Spleen (tissue), 11 donors: Measurements from ENCODE around the gene CPNE1. TPM values are rescaled to one million over a fixed set of nuclear protein-coding genes. Genes with fewer than 3 reads are reported as not detected.
"Not testable (repeated sequence)": the region's sequence is repeated elsewhere in the genome, so short reads cannot be mapped to it uniquely, and the experiment has no call there.

ENCODE experiments used
- DNase-seq: peaks from one replicate; pipeline ENCODE4 v3.0.0-alpha.2; 2020
- H3K27ac ChIP-seq, 8 donors: fragments of 200-600 bp; sonication (generic) in 7 of 8; 1 replicate in 4 of 8; 2 replicates in 4 of 8; pipeline versions ENCODE4 v1.5.0 to v1.8.0; 2016 to 2021; ENCODE audit warnings: inconsistent platforms in 4 of 8, mild to moderate bottlenecking in 4 of 8, moderate library complexity in 1 of 8
- H3K27me3 ChIP-seq, 7 donors: fragments of 200-600 bp; sonication (generic) in 6 of 7; replicated peaks in 1 of 7; 1 replicate in 4 of 7; 2 replicates in 3 of 7; pipeline versions ENCODE4 v1.5.0 to v1.8.0; 2016 to 2021; ENCODE audit warnings: inconsistent platforms in 3 of 7, mild to moderate bottlenecking in 1 of 7
- H3K36me3 ChIP-seq, 6 donors: fragments of 200-600 bp; sonication (generic) in 5 of 6; 1 replicate in 4 of 6; 2 replicates in 2 of 6; pipeline versions ENCODE4 v1.5.0 to v1.8.0; 2016 to 2021; ENCODE audit warnings: inconsistent platforms in 2 of 6
- H3K4me1 ChIP-seq, 6 donors: fragments of 200-600 bp; sonication (generic) in 5 of 6; 1 replicate in 3 of 6; 2 replicates in 3 of 6; pipeline versions ENCODE4 v1.5.0 to v1.8.0; 2016 to 2021; ENCODE audit warnings: inconsistent platforms in 3 of 6
- H3K4me3 ChIP-seq, 8 donors: fragments of 200-600 bp; sonication (generic) in 7 of 8; 1 replicate in 4 of 8; 2 replicates in 4 of 8; pipeline versions ENCODE4 v1.5.0 to v1.8.0; 2016 to 2021; ENCODE audit warnings: inconsistent platforms in 4 of 8, mild to moderate bottlenecking in 4 of 8, moderate library complexity in 2 of 8
- H3K9me3 ChIP-seq, 8 donors: fragments of 200-600 bp; sonication (generic) in 7 of 8; 1 replicate in 4 of 8; 2 replicates in 4 of 8; pipeline versions ENCODE4 v1.5.0 to v1.8.0; 2016 to 2021; ENCODE audit warnings: inconsistent platforms in 4 of 8
- POLR2A ChIP-seq, 3 donors: fragments of 450-650 bp; IDR thresholded peaks; one replicate each; pipeline ENCODE4 v1.5.1; 2017; ENCODE audit warnings: antibody characterized with exemption in 3 of 3, mild to moderate bottlenecking in 1 of 3
- POLR2AphosphoS5 ChIP-seq, 3 donors: sonication (generic); formaldehyde crosslinking; IDR thresholded peaks; one replicate each; pipeline ENCODE4 v1.5.1; 2017; ENCODE audit warnings: antibody characterized with exemption in 3 of 3
- WGBS, 5 donors: extraction: QIAGEN DNeasy Blood & Tissue Kit in 3 of 5; methylation state at CpG; one replicate each; pipeline versions ENCODE4 v1.1.5 to v1.1.7; 2013 to 2018; 5-methylcytosine and 5-hydroxymethylcytosine counted together
- intact Hi-C: fragments of 100-400 bp; cut with DNase I; formaldehyde crosslinking; loops from one replicate; pipeline ENCODE4 v1.15.0; 2023; ENCODE audit warnings: low total_unique reads
- polyA plus RNA-seq, 3 donors: library from polyadenylated mRNA; stranded (reverse); fragments of 200-250 nt; gene quantifications; one replicate each; pipeline ENCODE4 v1.2.1, GENCODE V29; 2013
- total RNA-seq, 7 donors: library from RNA; depleted of rRNA in 3 of 7; stranded (reverse); fragments of >200 nt in 3 of 7; fragmentation: NEBNext Ultra II Directional in 4 of 7; extraction: Animal tissue kit (Norgen Biotek cat#: 25700) in 4 of 7; gene quantifications; one replicate each; pipeline versions ENCODE4 v1.1.0 to v1.2.1, GENCODE V29; 2016 to 2021
- TF ChIP-seq, protein P1 (sequence below), 11 experiments: fragments of 200-600 bp in 7 of 11; fragments of 450-650 bp in 4 of 11; sonication (generic) in 4 of 11; IDR thresholded peaks in 8 of 11; conservative IDR thresholded peaks in 3 of 11; 1 replicate in 7 of 11; 2 replicates in 4 of 11; pipeline versions ENCODE4 v1.4.0 to v1.8.0; 2016 to 2021; ENCODE audit warnings: antibody characterized with exemption in 11 of 11, inconsistent platforms in 4 of 11, mild to moderate bottlenecking in 1 of 11
- donor health status: healthy with polysubstance abuse.
- donor health status: DM: no; HTN: no; CAD: no; lungs with moderate emphysema.
- donor health status: DM: no; HTN: no; CAD: no.
- donor health status: Bipolar disorder and iron deficiency.
- donor health status: healthy.
- donor health status: DM: no; HTN: no; CAD: no.
- donor health status: DM: yes; HTN: yes; CAD: no.

Gene CPNE1
- total and polyA plus RNA-seq, 10 donors = 93.9 to 247 (median 221) TPM

GRCh38 chr20:35695978-35696377 lies 31.3 kb upstream of the CPNE1 start:
- peaks cover 12 to 44% (median 31%) of the 10 kb centered on the region in 6 donors for H3K4me1 ChIP-seq
- H3K27me3 ChIP-seq = no peaks in the 10 kb centered on the region
- H3K27ac ChIP-seq = no peak overlapping the region
- WGBS, 5 donors = 79 to 96% (median 81%) methylated on average over 4 of the region's 4 CpGs
- H3K9me3 ChIP-seq = no peaks in the 10 kb centered on the region
- peaks cover 0 to 67% (median 32%) of the 10 kb centered on the region in 6 donors for H3K36me3 ChIP-seq
- DNase-seq = no peak
- H3K4me3 ChIP-seq = no peak overlapping the region
- intact Hi-C loops = no loop called here
- TF ChIP-seq, protein P1, sequence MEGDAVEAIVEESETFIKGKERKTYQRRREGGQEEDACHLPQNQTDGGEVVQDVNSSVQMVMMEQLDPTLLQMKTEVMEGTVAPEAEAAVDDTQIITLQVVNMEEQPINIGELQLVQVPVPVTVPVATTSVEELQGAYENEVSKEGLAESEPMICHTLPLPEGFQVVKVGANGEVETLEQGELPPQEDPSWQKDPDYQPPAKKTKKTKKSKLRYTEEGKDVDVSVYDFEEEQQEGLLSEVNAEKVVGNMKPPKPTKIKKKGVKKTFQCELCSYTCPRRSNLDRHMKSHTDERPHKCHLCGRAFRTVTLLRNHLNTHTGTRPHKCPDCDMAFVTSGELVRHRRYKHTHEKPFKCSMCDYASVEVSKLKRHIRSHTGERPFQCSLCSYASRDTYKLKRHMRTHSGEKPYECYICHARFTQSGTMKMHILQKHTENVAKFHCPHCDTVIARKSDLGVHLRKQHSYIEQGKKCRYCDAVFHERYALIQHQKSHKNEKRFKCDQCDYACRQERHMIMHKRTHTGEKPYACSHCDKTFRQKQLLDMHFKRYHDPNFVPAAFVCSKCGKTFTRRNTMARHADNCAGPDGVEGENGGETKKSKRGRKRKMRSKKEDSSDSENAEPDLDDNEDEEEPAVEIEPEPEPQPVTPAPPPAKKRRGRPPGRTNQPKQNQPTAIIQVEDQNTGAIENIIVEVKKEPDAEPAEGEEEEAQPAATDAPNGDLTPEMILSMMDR (IDR thresholded peaks at IDR 0.05 in 8 of 11, conservative IDR thresholded peaks at IDR 0.05 in 3 of 11) = no peak
- no peak for TF ChIP-seq POLR2AphosphoS5 (IDR thresholded peaks at IDR 0.05)

DNA sequence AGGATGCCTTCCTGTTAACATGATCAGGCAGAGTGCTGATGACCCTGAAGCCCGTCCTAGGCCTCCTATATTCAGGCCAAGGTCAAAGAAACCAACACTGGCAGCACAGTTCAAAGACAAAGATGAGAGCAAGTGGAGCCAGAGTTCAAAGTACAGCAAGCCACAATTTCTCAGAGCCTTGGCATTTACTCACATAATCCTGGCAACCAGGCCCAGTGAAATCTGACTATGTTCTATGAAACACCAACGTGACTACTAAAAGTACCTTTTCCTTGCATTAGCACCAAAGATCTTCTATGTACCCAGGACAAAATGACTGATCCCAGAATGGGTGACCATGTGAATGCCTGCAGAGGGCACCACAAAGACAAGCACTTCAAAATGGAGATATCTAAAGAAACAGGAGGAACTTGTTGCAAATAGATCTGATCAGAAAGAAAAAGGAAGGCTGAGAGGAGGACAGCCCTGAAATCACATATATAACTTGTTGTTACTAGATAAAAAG lies 30.6 kb upstream of the CPNE1 start:
- no peaks in the 10 kb centered on the region for H3K9me3 ChIP-seq
- H3K4me3 ChIP-seq = no peak overlapping the region
- DNase-seq = no peak
- WGBS, 5 donors = 75 to 85% (median 81%) methylated on average over 2 of the region's 2 CpGs
- peaks cover 12 to 37% (median 24%) of the 10 kb centered on the region in 6 donors for H3K4me1 ChIP-seq
- no peaks in the 10 kb centered on the region for H3K27me3 ChIP-seq
- no peak overlapping the region for H3K27ac ChIP-seq
- TF ChIP-seq POLR2A (IDR thresholded peaks at IDR 0.05) = no peak
- TF ChIP-seq POLR2AphosphoS5 (IDR thresholded peaks at IDR 0.05) = no peak
- TF ChIP-seq, protein P1 (IDR thresholded peaks at IDR 0.05 in 8 of 11, conservative IDR thresholded peaks at IDR 0.05 in 3 of 11) = no peak
- peaks cover 0 to 70% (median 35%) of the 10 kb centered on the region in 6 donors for H3K36me3 ChIP-seq
- intact Hi-C loops = no loop called here

DNA sequence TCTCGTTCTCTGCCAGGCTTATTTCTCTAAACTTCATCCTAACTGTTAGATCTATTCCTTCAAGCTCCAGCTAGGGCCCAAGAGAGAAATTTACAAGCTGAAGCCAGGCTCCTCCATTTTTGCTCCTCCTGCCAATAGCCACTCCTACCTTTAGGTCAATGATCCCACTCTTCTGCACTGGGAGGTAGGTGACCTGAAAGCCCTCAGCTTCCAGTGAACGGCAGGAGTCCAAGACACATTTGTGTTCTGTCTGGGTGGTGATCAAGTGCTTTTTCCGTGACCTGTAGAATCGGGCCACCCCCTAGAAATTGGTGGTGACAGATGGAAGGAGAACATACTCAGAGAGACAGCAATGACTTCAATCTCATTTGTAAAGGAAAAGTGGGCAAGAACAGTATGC lies 25.6 kb upstream of the CPNE1 start:
- WGBS, 5 donors = 80 to 93% (median 91%) methylated on average over 4 of the region's 4 CpGs
- Histone ChIP-seq H3K36me3 (peaks cover 0 to 100% (median 68%) of the 10 kb centered on the region in 6 donors), H3K9me3 (no peaks in the 10 kb centered on the region), H3K27ac (no peak overlapping the region), H3K27me3 (no peaks in the 10 kb centered on the region), H3K4me1 (no peaks in the 10 kb centered on the region), H3K4me3 (no peak overlapping the region)
- intact Hi-C loops = no loop called here
- no peak for DNase-seq
- TF ChIP-seq, protein P1 (IDR thresholded peaks at IDR 0.05 in 8 of 11, conservative IDR thresholded peaks at IDR 0.05 in 3 of 11) = no peak
- TF ChIP-seq POLR2A (IDR thresholded peaks at IDR 0.05) (no peak), POLR2AphosphoS5 (IDR thresholded peaks at IDR 0.05) (no peak)

DNA sequence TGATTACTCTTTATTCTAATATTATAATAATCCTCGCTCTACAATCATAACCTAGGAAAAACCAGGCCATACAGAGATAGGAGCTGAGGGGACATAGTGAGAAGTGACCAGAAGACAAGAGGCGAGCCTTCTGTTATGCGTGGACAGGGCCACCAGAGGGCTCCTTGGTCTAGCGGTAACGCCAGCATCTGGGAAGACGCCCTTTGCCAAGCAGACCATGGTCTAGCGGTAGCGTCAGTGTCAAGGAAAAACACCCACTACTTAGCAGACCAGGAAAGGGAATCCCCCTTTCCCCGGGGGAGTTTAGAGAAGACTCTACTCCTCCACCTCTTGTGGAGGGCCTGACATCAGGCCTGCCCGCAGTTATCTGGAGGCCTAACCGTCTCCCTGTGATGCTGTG lies 22.2 kb upstream of the CPNE1 start:
- H3K27ac ChIP-seq, DNase-seq, H3K4me3 ChIP-seq, H3K27me3 ChIP-seq, H3K4me1 ChIP-seq, H3K9me3 ChIP-seq, intact Hi-C loops: not testable (repeated sequence)
- TF ChIP-seq, protein P1 (IDR thresholded peaks at IDR 0.05 in 8 of 11, conservative IDR thresholded peaks at IDR 0.05 in 3 of 11) = peak in 1 of 11 experiments; percentile 17
- WGBS, 5 donors = 83 to 95% (median 93%) methylated on average over 11 of the region's 11 CpGs
- H3K36me3 ChIP-seq = peaks cover 0 to 95% (median 46%) of the 10 kb centered on the region in 6 donors

GRCh38 chr20:35685368-35685767 lies 20.7 kb upstream of the CPNE1 start:
- H3K36me3 ChIP-seq = peaks cover 0 to 92% (median 43%) of the 10 kb centered on the region in 6 donors
- DNase-seq, H3K27ac ChIP-seq, intact Hi-C loops, H3K4me3 ChIP-seq, H3K4me1 ChIP-seq, H3K27me3 ChIP-seq, H3K9me3 ChIP-seq: not testable (repeated sequence)
- WGBS, 5 donors = 95 to 97% (median 96%) methylated on average over 9 of the region's 9 CpGs
